ENCODE data around the gene STIM1. TPM values are rescaled to one million over a fixed set of nuclear protein-coding genes. Genes with fewer than 3 reads are reported as not detected.
"Not testable (repeated sequence)": the region's sequence is repeated elsewhere in the genome, so short reads cannot be mapped to it uniquely, and the experiment has no call there.

The STIM1 gene
- total and polyA plus RNA-seq, 2 experiments from 2014 or later, result 16.1 to 60.0 TPM

DNA sequence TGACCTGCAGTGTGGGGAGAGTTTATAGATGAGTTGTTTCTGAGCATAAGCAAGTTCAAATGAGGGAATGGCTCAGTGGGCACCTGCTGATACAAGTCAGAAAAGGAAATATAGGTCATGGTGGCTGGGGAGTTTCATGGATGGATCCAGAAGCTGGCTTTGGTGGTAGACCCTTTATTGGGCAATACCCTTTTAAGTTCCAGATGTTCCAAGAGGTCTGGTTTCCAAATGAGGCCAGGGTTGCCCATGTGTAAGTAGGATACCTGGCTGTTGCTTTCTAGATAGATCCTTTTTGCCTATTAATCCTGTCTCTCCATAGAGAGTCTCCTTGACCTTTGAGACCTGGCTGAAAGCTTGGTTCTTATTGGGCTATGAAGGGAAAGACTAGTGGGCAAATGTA lies 2.2 kb downstream of the STIM1 start:
- no peaks in the 10 kb centered on the region for H3K36me3 ChIP-seq
- TF ChIP-seq, protein P1, sequence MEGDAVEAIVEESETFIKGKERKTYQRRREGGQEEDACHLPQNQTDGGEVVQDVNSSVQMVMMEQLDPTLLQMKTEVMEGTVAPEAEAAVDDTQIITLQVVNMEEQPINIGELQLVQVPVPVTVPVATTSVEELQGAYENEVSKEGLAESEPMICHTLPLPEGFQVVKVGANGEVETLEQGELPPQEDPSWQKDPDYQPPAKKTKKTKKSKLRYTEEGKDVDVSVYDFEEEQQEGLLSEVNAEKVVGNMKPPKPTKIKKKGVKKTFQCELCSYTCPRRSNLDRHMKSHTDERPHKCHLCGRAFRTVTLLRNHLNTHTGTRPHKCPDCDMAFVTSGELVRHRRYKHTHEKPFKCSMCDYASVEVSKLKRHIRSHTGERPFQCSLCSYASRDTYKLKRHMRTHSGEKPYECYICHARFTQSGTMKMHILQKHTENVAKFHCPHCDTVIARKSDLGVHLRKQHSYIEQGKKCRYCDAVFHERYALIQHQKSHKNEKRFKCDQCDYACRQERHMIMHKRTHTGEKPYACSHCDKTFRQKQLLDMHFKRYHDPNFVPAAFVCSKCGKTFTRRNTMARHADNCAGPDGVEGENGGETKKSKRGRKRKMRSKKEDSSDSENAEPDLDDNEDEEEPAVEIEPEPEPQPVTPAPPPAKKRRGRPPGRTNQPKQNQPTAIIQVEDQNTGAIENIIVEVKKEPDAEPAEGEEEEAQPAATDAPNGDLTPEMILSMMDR (IDR thresholded peaks at IDR 0.05; ENCODE audit: low read depth, low read length), result no peak
- no peak overlapping the region for H3K27ac ChIP-seq
- peaks cover 43% of the 10 kb centered on the region for H3K4me1 ChIP-seq (ENCODE audit: low read depth)
- H3K9me3 ChIP-seq (ENCODE audit: low read depth), result no peaks in the 10 kb centered on the region
- no peak for DNase-seq (ENCODE audit: low read depth in 1 of 2, low spot score in 1 of 2)
- no peak overlapping the region for H3K4me3 ChIP-seq
- H3K27me3 ChIP-seq, result no peaks in the 10 kb centered on the region

DNA sequence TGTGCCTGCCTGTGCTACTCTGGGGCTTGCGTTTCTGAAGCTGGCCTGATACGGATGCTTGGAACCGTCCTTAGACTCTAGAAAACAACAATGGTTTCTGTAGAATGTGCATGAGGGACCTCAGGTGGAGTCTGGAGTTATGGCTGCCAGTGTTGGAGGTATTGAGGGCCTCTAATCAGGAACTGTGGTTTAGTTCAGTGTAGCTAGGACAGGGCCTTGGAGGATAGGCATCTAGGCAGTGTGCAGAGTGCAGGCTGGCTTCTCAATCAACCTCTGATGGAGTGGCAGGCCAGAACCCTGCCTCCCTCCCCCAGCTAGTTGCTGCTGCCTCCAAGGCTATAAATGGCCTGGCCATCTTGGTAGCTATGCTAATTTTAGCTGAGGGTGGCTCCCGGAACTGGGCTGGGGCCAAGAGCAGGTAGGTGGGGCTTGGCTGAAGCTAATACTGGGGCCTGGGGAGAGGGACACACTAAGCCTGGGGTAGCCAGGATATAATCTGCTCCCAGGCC lies 4.0 kb downstream of the STIM1 start:
- peak in 1 of 2 donors; percentile 82 for DNase-seq (ENCODE audit: low read depth in 1 of 2, low spot score in 1 of 2)
- Histone ChIP-seq H3K36me3 (no peaks in the 10 kb centered on the region), H3K9me3 (ENCODE audit: low read depth) (no peaks in the 10 kb centered on the region), H3K27ac (peak overlapping the region; percentile 86), H3K4me1 (ENCODE audit: low read depth) (peaks cover 43% of the 10 kb centered on the region), H3K27me3 (peaks cover 13% of the 10 kb centered on the region), H3K4me3 (no peak overlapping the region)
- TF ChIP-seq, protein P1 (IDR thresholded peaks at IDR 0.05; ENCODE audit: low read depth, low read length), result no peak

DNA sequence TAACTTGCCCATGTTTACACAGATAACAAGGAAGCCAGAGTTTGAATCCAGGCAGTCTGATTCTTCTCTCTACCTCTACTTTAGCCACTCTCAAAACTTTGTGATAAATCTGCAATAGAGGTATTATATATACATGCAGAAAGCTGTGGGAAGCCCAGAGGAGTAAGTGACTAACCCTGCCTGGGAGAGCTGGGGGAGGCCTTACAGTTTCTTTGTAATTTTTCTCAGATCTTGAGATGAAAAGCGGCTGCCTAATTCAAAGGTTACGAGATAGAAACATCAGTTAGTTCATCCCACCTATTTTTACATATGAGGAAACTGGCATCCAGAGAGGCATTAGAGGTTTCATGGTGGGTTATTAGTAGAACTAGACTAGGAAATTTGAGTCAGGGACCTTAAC lies 4.9 kb downstream of the STIM1 start:
- Histone ChIP-seq H3K27ac (no peak overlapping the region), H3K4me3 (no peak overlapping the region), H3K36me3 (no peaks in the 10 kb centered on the region), H3K27me3 (peaks cover 20% of the 10 kb centered on the region), H3K4me1 (ENCODE audit: low read depth) (peaks cover 45% of the 10 kb centered on the region), H3K9me3 (ENCODE audit: low read depth) (no peaks in the 10 kb centered on the region)
- TF ChIP-seq, protein P1 (IDR thresholded peaks at IDR 0.05; ENCODE audit: low read depth, low read length), result no peak
- DNase-seq (ENCODE audit: low read depth in 1 of 2, low spot score in 1 of 2), result no peak

DNA sequence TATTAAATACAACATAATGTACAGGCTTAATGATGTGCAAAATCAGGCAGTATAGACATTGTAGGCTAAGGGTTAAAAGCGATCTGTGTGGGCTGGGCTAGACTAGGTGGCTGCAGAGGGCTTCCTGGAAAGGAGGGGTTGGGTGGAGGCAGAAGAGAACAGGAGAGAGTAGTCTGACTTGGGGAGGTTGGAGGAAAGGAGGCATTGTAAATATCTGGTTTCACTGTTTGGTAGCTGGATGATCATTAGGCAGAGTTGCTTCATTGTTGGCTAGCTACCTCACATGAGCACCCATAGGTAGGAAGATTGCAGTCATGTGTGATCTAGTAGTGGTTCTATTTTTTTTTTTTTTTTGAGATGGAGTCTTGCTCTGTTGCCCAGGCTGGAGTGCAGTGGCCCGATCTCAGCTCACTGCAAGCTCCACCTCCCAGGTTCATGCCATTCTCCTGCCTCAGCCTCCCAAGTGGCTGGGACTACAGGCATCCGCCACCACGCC lies 5.5 kb downstream of the STIM1 start:
- not testable (repeated sequence) for H3K27ac ChIP-seq

DNA sequence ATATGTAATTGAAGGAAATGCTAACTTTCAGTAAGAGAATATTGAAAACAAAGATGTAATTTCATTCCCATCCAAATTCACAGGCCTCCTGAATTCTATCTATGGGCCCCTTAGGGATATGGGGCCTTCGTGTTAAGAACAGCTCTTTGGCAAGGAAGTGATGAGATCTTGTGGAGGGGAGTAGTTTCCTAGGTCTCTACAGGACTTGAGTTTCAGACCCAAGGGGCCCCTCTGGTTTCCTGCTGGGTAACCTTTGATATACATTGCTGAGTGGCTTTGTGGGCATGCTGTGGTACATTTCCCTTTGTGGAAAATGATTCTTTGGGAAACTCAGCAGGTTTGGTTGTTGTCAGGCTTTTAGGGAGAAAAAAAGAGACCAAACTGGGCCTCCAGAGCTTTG lies 6.2 kb downstream of the STIM1 start:
- Histone ChIP-seq H3K9me3 (ENCODE audit: low read depth) (no peaks in the 10 kb centered on the region), H3K27me3 (peaks cover 20% of the 10 kb centered on the region), H3K4me1 (ENCODE audit: low read depth) (peaks cover 45% of the 10 kb centered on the region), H3K4me3 (no peak overlapping the region), H3K36me3 (no peaks in the 10 kb centered on the region), H3K27ac (no peak overlapping the region)
- TF ChIP-seq, protein P1 (IDR thresholded peaks at IDR 0.05; ENCODE audit: low read depth, low read length), result no peak
- DNase-seq (ENCODE audit: low read depth in 1 of 2, low spot score in 1 of 2), result peak in 1 of 2 donors; percentile 52

More for the DNA sequence above, 5.5 kb downstream of the STIM1 start:
- peaks cover 20% of the 10 kb centered on the region for H3K27me3 ChIP-seq
- H3K4me1 ChIP-seq (ENCODE audit: low read depth), result peaks cover 48% of the 10 kb centered on the region
- H3K4me3 ChIP-seq; H3K9me3 ChIP-seq (ENCODE audit: low read depth); H3K36me3 ChIP-seq; DNase-seq (ENCODE audit: low read depth in 1 of 2, low spot score in 1 of 2): not testable (repeated sequence)

DNA sequence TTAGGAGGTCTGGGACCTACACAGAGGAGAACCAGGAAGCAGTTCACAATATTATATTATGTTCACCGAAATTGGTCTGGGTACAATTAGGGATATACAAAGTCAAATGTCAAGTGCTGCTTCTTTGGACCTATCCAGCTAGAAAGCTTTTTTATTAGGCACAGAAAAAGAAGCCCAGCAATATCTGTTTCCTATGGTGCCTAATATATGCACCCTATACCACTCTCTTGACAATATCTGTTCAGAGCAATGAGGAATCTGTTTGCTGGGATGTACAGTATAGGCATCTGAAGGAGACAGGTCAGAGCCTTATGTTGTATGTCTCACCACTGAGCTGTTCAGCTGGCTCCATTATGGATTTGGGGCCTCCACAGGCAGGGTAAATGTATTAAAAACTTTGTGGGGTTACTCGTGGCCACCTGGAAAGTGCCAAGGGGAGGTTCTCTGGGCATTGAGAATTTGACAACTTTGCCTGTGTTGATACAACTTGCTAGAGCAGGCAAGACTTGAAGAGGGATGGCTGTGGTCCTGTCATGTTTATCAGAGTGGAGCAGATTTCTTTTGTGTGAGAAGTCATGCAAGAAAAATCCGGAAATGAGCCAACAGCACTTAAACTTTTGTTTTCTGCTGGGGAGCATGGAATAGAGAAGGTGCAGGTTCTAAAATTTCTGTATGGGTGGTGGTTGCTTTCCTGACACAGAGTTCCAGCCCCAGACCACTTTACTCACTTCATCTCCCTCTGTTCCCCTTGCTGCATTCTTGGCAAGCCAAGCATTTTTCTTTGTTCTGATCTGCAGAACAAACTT lies 10.1 kb downstream of the STIM1 start:
- peaks cover 37% of the 10 kb centered on the region for H3K27me3 ChIP-seq
- H3K27ac ChIP-seq, result no peak overlapping the region
- peaks cover 25% of the 10 kb centered on the region for H3K4me1 ChIP-seq (ENCODE audit: low read depth)
- H3K4me3 ChIP-seq, result no peak overlapping the region
- peak; percentile 44 to 80 for DNase-seq (ENCODE audit: low read depth in 1 of 2, low spot score in 1 of 2)
- no peaks in the 10 kb centered on the region for H3K36me3 ChIP-seq
- H3K9me3 ChIP-seq (ENCODE audit: low read depth), result no peaks in the 10 kb centered on the region
- TF ChIP-seq, protein P1 (IDR thresholded peaks at IDR 0.05; ENCODE audit: low read depth, low read length), result no peak

Measured in cardiac muscle cell (in vitro differentiated cells and primary cell).